Chondrocyte (in vitro differentiated cells): Measurements from ENCODE around the gene IQGAP2. TPM values are rescaled to one million over a fixed set of nuclear protein-coding genes. Genes with fewer than 3 reads are reported as not detected.

Source experiments
- DNase-seq: peaks from one replicate; pipeline ENCODE4 v3.0.0; 2021; ENCODE audit warnings: mixed read lengths, low spot score
- H3K27ac Mint-ChIP-seq: one replicate; pipeline ENCODE4 v1.8.0; 2021; ENCODE audit warnings: mild to moderate bottlenecking, moderate library complexity, mixed read lengths; ENCODE audit not compliant: unreplicated experiment
- H3K27me3 Mint-ChIP-seq: 2 replicates; pipeline ENCODE4 v1.8.0; 2021; ENCODE audit warnings: low read depth, mixed read lengths
- H3K36me3 Mint-ChIP-seq: 2 replicates; pipeline ENCODE4 v1.8.0; 2021; ENCODE audit warnings: low read depth, mixed read lengths
- H3K4me1 Mint-ChIP-seq: 2 replicates; pipeline ENCODE4 v1.8.0; 2021; ENCODE audit warnings: low read depth, mild to moderate bottlenecking, mixed read lengths
- H3K4me3 Mint-ChIP-seq: one replicate; pipeline ENCODE4 v1.8.0; 2021; ENCODE audit warnings: mild to moderate bottlenecking, moderate library complexity, mixed read lengths; ENCODE audit not compliant: unreplicated experiment
- H3K9me3 Mint-ChIP-seq: 2 replicates; pipeline ENCODE4 v1.8.0; 2021; ENCODE audit warnings: low read depth, mixed read lengths
- CTCF ChIP-seq: fragments of 200-600 bp; sonication (generic); IDR thresholded peaks from 2 replicates; pipeline ENCODE4 v1.5.0; 2021; ENCODE audit warnings: antibody characterized with exemption, mild to moderate bottlenecking, moderate library complexity
- total RNA-seq: library from RNA; stranded (reverse); gene quantifications from 3 replicates; pipeline ENCODE4 v1.2.1, GENCODE V29; 2021

IQGAP2 gene
- total RNA-seq, 1 donor from 2014 or later: 3.0 TPM

GRCh38 chr5:76709762-76710161 is 306.7 kb downstream of the IQGAP2 start:
- Mint-ChIP-seq H3K9me3 (no peaks in the 10 kb centered on the region), H3K27me3 (no peaks in the 10 kb centered on the region), H3K4me1 (peaks cover 53% of the 10 kb centered on the region), H3K27ac (peak overlapping the region; percentile 90), H3K36me3 (no peaks in the 10 kb centered on the region), H3K4me3 (no peak overlapping the region)
- TF ChIP-seq CTCF: no peak
- no peak for DNase-seq

- Mint-ChIP-seq H3K4me1 (peaks cover 47% of the 10 kb centered on the region), H3K9me3 (no peaks in the 10 kb centered on the region), H3K27ac (peak overlapping the region; percentile 71), H3K27me3 (no peaks in the 10 kb centered on the region), H3K36me3 (no peaks in the 10 kb centered on the region), H3K4me3 (no peak overlapping the region)
- TF ChIP-seq CTCF: no peak
- DNase-seq: no peak
Measured at GRCh38 chr5:76710991-76711390, 307.9 kb downstream of the IQGAP2 start.

- H3K27me3 Mint-ChIP-seq: no peaks in the 10 kb centered on the region
- H3K4me1 Mint-ChIP-seq: peaks cover 48% of the 10 kb centered on the region
- DNase-seq: no peak
- no peak for TF ChIP-seq CTCF
- H3K27ac Mint-ChIP-seq: peak overlapping the region; percentile 83
- H3K9me3 Mint-ChIP-seq: no peaks in the 10 kb centered on the region
- H3K36me3 Mint-ChIP-seq: peaks cover 3% of the 10 kb centered on the region
- H3K4me3 Mint-ChIP-seq: peak overlapping the region; percentile 88
Measured at GRCh38 chr5:76714751-76715485, 311.8 kb downstream of the IQGAP2 start.

DNA sequence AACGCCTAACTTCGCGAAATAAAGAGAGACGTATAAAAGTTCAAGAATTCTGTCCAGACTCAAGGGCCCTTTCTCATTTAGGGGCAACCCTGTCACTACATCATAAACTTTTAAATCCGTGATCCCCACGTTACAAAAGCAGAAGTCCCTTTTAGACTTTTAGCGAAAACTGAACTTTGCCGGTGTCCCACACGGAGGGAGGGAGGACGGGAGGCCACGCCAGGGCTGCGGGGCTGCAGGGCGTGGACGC is 312.3 kb downstream of the IQGAP2 start:
- H3K27ac Mint-ChIP-seq: peak overlapping the region; percentile 83
- peaks cover 3% of the 10 kb centered on the region for H3K36me3 Mint-ChIP-seq
- H3K9me3 Mint-ChIP-seq: no peaks in the 10 kb centered on the region
- peaks cover 44% of the 10 kb centered on the region for H3K4me1 Mint-ChIP-seq
- DNase-seq: no peak
- H3K27me3 Mint-ChIP-seq: no peaks in the 10 kb centered on the region
- peak overlapping the region; percentile 88 for H3K4me3 Mint-ChIP-seq
- TF ChIP-seq CTCF: no peak

DNA sequence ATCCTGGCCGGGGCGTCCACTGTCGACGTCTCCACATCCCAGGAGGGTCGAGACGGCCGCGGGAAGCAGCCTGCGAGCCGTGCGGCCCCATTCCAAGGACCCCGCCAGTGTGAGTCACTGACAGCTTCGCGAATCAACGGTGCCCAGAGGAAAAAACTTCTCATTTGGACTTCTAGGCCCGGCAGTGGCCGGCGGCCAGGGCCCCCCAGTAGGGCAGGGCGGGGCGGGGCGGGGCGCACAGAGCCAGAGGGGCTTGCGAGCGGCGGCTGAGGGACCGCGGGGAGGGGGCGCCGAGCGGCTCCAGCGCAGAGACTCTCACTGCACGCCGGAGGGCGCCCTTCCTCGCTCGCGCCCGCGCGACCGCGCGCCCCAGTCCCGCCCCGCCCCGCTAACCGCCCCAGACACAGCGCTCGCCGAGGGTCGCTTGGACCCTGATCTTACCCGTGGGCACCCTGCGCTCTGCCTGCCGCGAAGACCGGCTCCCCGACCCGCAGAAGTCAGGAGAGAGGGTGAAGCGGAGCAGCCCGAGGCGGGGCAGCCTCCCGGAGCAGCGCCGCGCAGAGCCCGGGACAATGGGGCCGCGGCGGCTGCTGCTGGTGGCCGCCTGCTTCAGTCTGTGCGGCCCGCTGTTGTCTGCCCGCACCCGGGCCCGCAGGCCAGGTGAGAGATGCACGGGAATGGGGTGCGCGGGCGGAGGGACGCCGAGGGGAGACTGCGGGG is 312.8 kb downstream of the IQGAP2 start, which contains the start of gene F2R:
F2R (plus strand) TSS at position 391 of the 720 bp plus-strand sequence; CDS start at position 573, 182 bp downstream.
- no peak for DNase-seq
- peaks cover 44% of the 10 kb centered on the region for H3K4me1 Mint-ChIP-seq
- TF ChIP-seq CTCF: peak; percentile 89
- H3K27me3 Mint-ChIP-seq: no peaks in the 10 kb centered on the region
- peaks cover 3% of the 10 kb centered on the region for H3K36me3 Mint-ChIP-seq
- H3K9me3 Mint-ChIP-seq: no peaks in the 10 kb centered on the region
- peak within 1 kb of the TSS; percentile 88 for H3K4me3 Mint-ChIP-seq
- H3K27ac Mint-ChIP-seq: peak within 1 kb of the TSS; percentile 83
